Transverse colon (tissue), 4 donors: Measurements from ENCODE around the gene KIAA1958. TPM values are rescaled to one million over a fixed set of nuclear protein-coding genes. Genes with fewer than 3 reads are reported as not detected.

ENCODE experiments used
- DNase-seq: peaks from one replicate; pipeline ENCODE4 v3.0.0-alpha.2; 2019
- H3K27ac ChIP-seq, 4 donors: fragments of 200-600 bp; sonication (generic); 2 replicates each; pipeline ENCODE4 v1.5.1; 2016 to 2018; ENCODE audit warnings: inconsistent platforms in 4 of 4
- H3K27me3 ChIP-seq: fragments of 200-600 bp; sonication (generic); 2 replicates; pipeline ENCODE4 v1.5.1; 2017; ENCODE audit warnings: inconsistent platforms
- H3K36me3 ChIP-seq, 4 donors: fragments of 200-600 bp; sonication (generic); 2 replicates each; pipeline ENCODE4 v1.5.1; 2017 to 2019; ENCODE audit warnings: inconsistent platforms in 4 of 4
- H3K4me1 ChIP-seq, 4 donors: fragments of 200-600 bp; sonication (generic); 2 replicates each; pipeline ENCODE4 v1.5.1; 2017 to 2020; ENCODE audit warnings: inconsistent platforms in 4 of 4
- H3K4me3 ChIP-seq, 4 donors: fragments of 200-600 bp; sonication (generic); 1 replicate in 1 of 4; 2 replicates in 3 of 4; pipeline versions ENCODE4 v1.5.1 to v1.6.1; 2017 to 2019; ENCODE audit warnings: inconsistent platforms in 4 of 4
- H3K9me3 ChIP-seq, 2 donors: fragments of 200-600 bp; sonication (generic); 2 replicates each; pipeline ENCODE4 v1.5.1; 2017 to 2019; ENCODE audit warnings: inconsistent platforms in 2 of 2
- EP300 ChIP-seq: sonication (generic); formaldehyde crosslinking; IDR thresholded peaks from one replicate; pipeline ENCODE4 v1.6.1; 2017; ENCODE audit warnings: antibody characterized with exemption, low read depth
- POLR2A ChIP-seq: fragments of 450-650 bp; IDR thresholded peaks from one replicate; pipeline ENCODE4 v1.6.1; 2016; ENCODE audit warnings: antibody characterized with exemption, mild to moderate bottlenecking, moderate library complexity
- POLR2AphosphoS5 ChIP-seq, 3 donors: sonication (generic); formaldehyde crosslinking; IDR thresholded peaks; one replicate each; pipeline ENCODE4 v1.6.1; 2016; ENCODE audit warnings: antibody characterized with exemption in 3 of 3
- WGBS, 2 donors: methylation state at CpG; one replicate each; pipeline ENCODE4 v1.1.5; 2018; ENCODE audit warnings: low coverage in 1 of 2; 5-methylcytosine and 5-hydroxymethylcytosine counted together
- in situ Hi-C, 4 donors: fragments of 200-750 bp; cut with MboI; loops; one replicate each; pipeline versions ENCODE4 v1.15.0 to v1.15.1; 2017; ENCODE audit warnings: low sequenced_read_pairs in 3 of 4, low pct_ligation_motif_present in 1 of 4, low pct_unique_long_range_greater_than_20kb in 1 of 4
- intact Hi-C: fragments of 100-400 bp; cut with DNase I; formaldehyde crosslinking; loops from one replicate; pipeline ENCODE4 v1.15.1; 2023; ENCODE audit warnings: low total_unique reads
- total RNA-seq, 4 donors: library from RNA; depleted of rRNA; stranded (reverse); fragments of >200 nt; gene quantifications; one replicate each; pipeline ENCODE4 v1.1.0, GENCODE V29; 2016
- TF ChIP-seq, protein P1 (sequence below), 5 experiments: fragments of 200-600 bp in 3 of 5; fragments of 450-650 bp in 2 of 5; sonication (generic) in 3 of 5; IDR thresholded peaks; 1 replicate in 2 of 5; 2 replicates in 3 of 5; pipeline ENCODE4 v1.5.1; 2016 to 2017; ENCODE audit warnings: antibody characterized with exemption in 5 of 5, inconsistent platforms in 3 of 5, mild to moderate bottlenecking in 2 of 5, moderate library complexity in 1 of 5

Gene KIAA1958
- total RNA-seq, 4 donors from 2014 or later, result 5.0 to 12.4 (median 9.4) TPM

- no peaks in the 10 kb centered on the region for H3K9me3 ChIP-seq
- no peak overlapping the region for H3K27ac ChIP-seq
- no peaks in the 10 kb centered on the region for H3K36me3 ChIP-seq
- in situ Hi-C loops (no loop called here), intact Hi-C loops (no loop called here)
- DNase-seq, result no peak
- no peaks in the 10 kb centered on the region for H3K4me1 ChIP-seq
- 71 to 93% methylated on average over 3 of the region's 3 CpGs for WGBS, 2 donors
- no peaks in the 10 kb centered on the region for H3K27me3 ChIP-seq
- H3K4me3 ChIP-seq, result no peak overlapping the region
- no peak for TF ChIP-seq POLR2A
- TF ChIP-seq EP300, result no peak
- TF ChIP-seq, protein P1, sequence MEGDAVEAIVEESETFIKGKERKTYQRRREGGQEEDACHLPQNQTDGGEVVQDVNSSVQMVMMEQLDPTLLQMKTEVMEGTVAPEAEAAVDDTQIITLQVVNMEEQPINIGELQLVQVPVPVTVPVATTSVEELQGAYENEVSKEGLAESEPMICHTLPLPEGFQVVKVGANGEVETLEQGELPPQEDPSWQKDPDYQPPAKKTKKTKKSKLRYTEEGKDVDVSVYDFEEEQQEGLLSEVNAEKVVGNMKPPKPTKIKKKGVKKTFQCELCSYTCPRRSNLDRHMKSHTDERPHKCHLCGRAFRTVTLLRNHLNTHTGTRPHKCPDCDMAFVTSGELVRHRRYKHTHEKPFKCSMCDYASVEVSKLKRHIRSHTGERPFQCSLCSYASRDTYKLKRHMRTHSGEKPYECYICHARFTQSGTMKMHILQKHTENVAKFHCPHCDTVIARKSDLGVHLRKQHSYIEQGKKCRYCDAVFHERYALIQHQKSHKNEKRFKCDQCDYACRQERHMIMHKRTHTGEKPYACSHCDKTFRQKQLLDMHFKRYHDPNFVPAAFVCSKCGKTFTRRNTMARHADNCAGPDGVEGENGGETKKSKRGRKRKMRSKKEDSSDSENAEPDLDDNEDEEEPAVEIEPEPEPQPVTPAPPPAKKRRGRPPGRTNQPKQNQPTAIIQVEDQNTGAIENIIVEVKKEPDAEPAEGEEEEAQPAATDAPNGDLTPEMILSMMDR (IDR thresholded peaks at IDR 0.05), result no peak
- TF ChIP-seq POLR2AphosphoS5 (IDR thresholded peaks at IDR 0.05), result no peak
Measured at GRCh38 chr9:112599732-112600131, 113.1 kb downstream of the KIAA1958 start.

DNA sequence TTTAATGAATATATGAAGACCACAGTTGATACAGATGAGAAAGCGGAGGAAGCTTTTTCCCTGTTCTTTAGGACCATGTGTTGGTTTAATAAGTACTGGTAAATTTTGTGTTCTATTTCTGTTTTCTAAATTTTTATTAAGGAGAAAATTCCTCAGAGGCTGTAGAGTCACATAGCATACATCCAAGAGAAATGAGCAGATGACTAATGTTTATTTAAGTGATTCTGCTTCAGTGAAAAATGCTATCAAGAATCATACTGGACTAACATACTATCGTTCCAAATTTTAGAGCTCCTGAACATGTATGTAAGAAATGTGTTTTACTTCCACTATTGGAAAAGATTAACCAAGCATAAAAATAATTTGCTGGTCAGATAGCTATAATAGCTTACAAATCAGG, 115.0 kb downstream of the KIAA1958 start:
- Histone ChIP-seq H3K9me3 (no peaks in the 10 kb centered on the region), H3K27ac (no peak overlapping the region), H3K4me3 (no peak overlapping the region), H3K27me3 (no peaks in the 10 kb centered on the region), H3K4me1 (no peaks in the 10 kb centered on the region), H3K36me3 (no peaks in the 10 kb centered on the region)
- no peak for TF ChIP-seq EP300
- TF ChIP-seq, protein P1 (IDR thresholded peaks at IDR 0.05), result no peak
- intact Hi-C loops, result no loop called here
- in situ Hi-C loops, result no loop called here
- WGBS, 2 donors, result 70 to 85% methylated on average over 2 of the region's 2 CpGs
- DNase-seq, result no peak

GRCh38 chr9:112604790-112605189, 118.2 kb downstream of the KIAA1958 start:
- no peaks in the 10 kb centered on the region for H3K27me3 ChIP-seq
- 86 to 94% methylated on average over 2 of the region's 2 CpGs for WGBS, 2 donors
- H3K9me3 ChIP-seq, result no peaks in the 10 kb centered on the region
- TF ChIP-seq EP300, result no peak
- TF ChIP-seq POLR2AphosphoS5 (IDR thresholded peaks at IDR 0.05), result no peak
- TF ChIP-seq, protein P1 (IDR thresholded peaks at IDR 0.05), result no peak
- no peak for TF ChIP-seq POLR2A
- no peak overlapping the region for H3K4me3 ChIP-seq
- DNase-seq, result no peak
- intact Hi-C loops, result no loop called here
- no peak overlapping the region for H3K27ac ChIP-seq
- no peaks in the 10 kb centered on the region for H3K36me3 ChIP-seq
- H3K4me1 ChIP-seq, result no peaks in the 10 kb centered on the region
- in situ Hi-C loops, result no loop called here

GRCh38 chr9:112605518-112605917, 118.9 kb downstream of the KIAA1958 start:
- Histone ChIP-seq H3K27me3 (no peaks in the 10 kb centered on the region), H3K4me3 (no peak overlapping the region), H3K4me1 (no peaks in the 10 kb centered on the region), H3K27ac (no peak overlapping the region), H3K36me3 (no peaks in the 10 kb centered on the region), H3K9me3 (no peaks in the 10 kb centered on the region)
- TF ChIP-seq POLR2A (no peak), POLR2AphosphoS5 (IDR thresholded peaks at IDR 0.05) (no peak), EP300 (no peak)
- TF ChIP-seq, protein P1 (IDR thresholded peaks at IDR 0.05), result no peak
- in situ Hi-C loops (no loop called here), intact Hi-C loops (no loop called here)
- no peak for DNase-seq
- WGBS, 2 donors, result 79 to 100% methylated on average over 1 of the region's 1 CpG
